ENCODE data around the gene ANGPTL7.

DNA sequence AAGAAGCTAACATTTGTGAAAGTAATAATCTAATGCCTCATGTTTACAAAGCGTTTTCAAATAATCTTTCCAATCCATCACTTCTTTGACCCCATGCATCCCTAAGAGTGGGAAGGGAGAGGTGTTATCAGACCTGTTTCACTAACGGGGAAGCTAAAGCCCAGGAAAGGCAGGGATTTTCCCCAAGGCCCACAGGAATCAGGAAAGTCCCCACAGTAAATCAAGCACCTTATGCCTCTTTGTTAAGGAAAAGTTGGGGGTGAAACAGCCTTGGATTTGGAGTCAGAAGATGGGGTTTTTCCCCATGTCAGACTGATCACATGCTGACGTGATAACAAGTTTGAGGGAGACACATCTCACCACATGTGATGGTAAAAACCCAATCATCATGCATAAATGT is 20.0 kb upstream of the ANGPTL7 start:
- TF ChIP-seq, protein P1, sequence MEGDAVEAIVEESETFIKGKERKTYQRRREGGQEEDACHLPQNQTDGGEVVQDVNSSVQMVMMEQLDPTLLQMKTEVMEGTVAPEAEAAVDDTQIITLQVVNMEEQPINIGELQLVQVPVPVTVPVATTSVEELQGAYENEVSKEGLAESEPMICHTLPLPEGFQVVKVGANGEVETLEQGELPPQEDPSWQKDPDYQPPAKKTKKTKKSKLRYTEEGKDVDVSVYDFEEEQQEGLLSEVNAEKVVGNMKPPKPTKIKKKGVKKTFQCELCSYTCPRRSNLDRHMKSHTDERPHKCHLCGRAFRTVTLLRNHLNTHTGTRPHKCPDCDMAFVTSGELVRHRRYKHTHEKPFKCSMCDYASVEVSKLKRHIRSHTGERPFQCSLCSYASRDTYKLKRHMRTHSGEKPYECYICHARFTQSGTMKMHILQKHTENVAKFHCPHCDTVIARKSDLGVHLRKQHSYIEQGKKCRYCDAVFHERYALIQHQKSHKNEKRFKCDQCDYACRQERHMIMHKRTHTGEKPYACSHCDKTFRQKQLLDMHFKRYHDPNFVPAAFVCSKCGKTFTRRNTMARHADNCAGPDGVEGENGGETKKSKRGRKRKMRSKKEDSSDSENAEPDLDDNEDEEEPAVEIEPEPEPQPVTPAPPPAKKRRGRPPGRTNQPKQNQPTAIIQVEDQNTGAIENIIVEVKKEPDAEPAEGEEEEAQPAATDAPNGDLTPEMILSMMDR (conservative IDR thresholded peaks at IDR 0.05), result no peak
- TF ChIP-seq ZFX (IDR thresholded peaks at IDR 0.05), result no peak

All from C4-2B (cell line).